Mesothelial cell of epicardium (in vitro differentiated cells): ENCODE data around the gene USH2A. TPM values are rescaled to one million over a fixed set of nuclear protein-coding genes. Genes with fewer than 3 reads are reported as not detected.

ENCODE experiments used
- DNase-seq, 2 experiments: peaks; one replicate each; pipeline ENCODE4 v3.0.0; 2021; ENCODE audit warnings: low spot score in 2 of 2; ENCODE audit not compliant: unreplicated experiment in 2 of 2
- H3K27ac Mint-ChIP-seq: 2 replicates; pipeline ENCODE4 v1.8.0; 2021; ENCODE audit warnings: mixed read lengths
- H3K27me3 Mint-ChIP-seq: 2 replicates; pipeline ENCODE4 v1.8.0; 2021; ENCODE audit warnings: low read depth, mixed read lengths
- H3K36me3 Mint-ChIP-seq: 2 replicates; pipeline ENCODE4 v1.8.0; 2021; ENCODE audit warnings: mixed read lengths
- H3K4me1 Mint-ChIP-seq: 2 replicates; pipeline ENCODE4 v1.8.0; 2021; ENCODE audit warnings: mixed read lengths
- H3K4me3 Mint-ChIP-seq: 2 replicates; pipeline ENCODE4 v1.8.0; 2021; ENCODE audit warnings: mild to moderate bottlenecking, moderate library complexity, mixed read lengths
- H3K9me3 Mint-ChIP-seq: 2 replicates; pipeline ENCODE4 v1.8.0; 2021; ENCODE audit warnings: mixed read lengths
- CTCF ChIP-seq: fragments of 200-600 bp; sonication (generic); IDR thresholded peaks from one replicate; pipeline ENCODE4 v1.5.0; 2021; ENCODE audit warnings: antibody characterized with exemption; ENCODE audit not compliant: unreplicated experiment
- total RNA-seq: library from RNA; stranded (reverse); gene quantifications from 3 replicates; pipeline ENCODE4 v1.2.1, GENCODE V29; 2021

Gene USH2A
- total RNA-seq, 1 donor from 2014 or later: 0.02 TPM

- no peak for DNase-seq
- Mint-ChIP-seq H3K36me3 (no peaks in the 10 kb centered on the region), H3K9me3 (no peaks in the 10 kb centered on the region), H3K27ac (no peak overlapping the region), H3K4me1 (no peaks in the 10 kb centered on the region), H3K4me3 (no peak overlapping the region), H3K27me3 (peaks cover 6% of the 10 kb centered on the region)
- no peak for TF ChIP-seq CTCF
These were observed 216.1 kb downstream of the USH2A start for GRCh38 chr1:216207154-216207553.

- no peak for TF ChIP-seq CTCF
- H3K9me3 Mint-ChIP-seq: no peaks in the 10 kb centered on the region
These were observed 218.1 kb downstream of the USH2A start for GRCh38 chr1:216205176-216205575.

GRCh38 chr1:216201946-216202345, 221.3 kb downstream of the USH2A start:
- H3K4me3 Mint-ChIP-seq: no peak overlapping the region
- DNase-seq: no peak
- H3K9me3 Mint-ChIP-seq: no peaks in the 10 kb centered on the region
- H3K27ac Mint-ChIP-seq: no peak overlapping the region
- H3K27me3 Mint-ChIP-seq: peaks cover 16% of the 10 kb centered on the region
- H3K4me1 Mint-ChIP-seq: no peaks in the 10 kb centered on the region
- TF ChIP-seq CTCF: no peak
- no peaks in the 10 kb centered on the region for H3K36me3 Mint-ChIP-seq

More at GRCh38 chr1:216205176-216205575, 218.1 kb downstream of the USH2A start:
- Mint-ChIP-seq H3K36me3 (no peaks in the 10 kb centered on the region), H3K27ac (no peak overlapping the region), H3K4me3 (no peak overlapping the region), H3K27me3 (peaks cover 8% of the 10 kb centered on the region), H3K4me1 (no peaks in the 10 kb centered on the region)
- no peak for DNase-seq

- Mint-ChIP-seq H3K9me3 (no peaks in the 10 kb centered on the region), H3K36me3 (no peaks in the 10 kb centered on the region), H3K27me3 (peaks cover 18% of the 10 kb centered on the region), H3K4me3 (no peak overlapping the region), H3K4me1 (no peaks in the 10 kb centered on the region), H3K27ac (no peak overlapping the region)
- no peak for TF ChIP-seq CTCF
- DNase-seq: no peak
These were observed 222.3 kb downstream of the USH2A start for GRCh38 chr1:216200941-216201340.

GRCh38 chr1:216194721-216195120, 228.5 kb downstream of the USH2A start:
- no peak for TF ChIP-seq CTCF

More at GRCh38 chr1:216194721-216195120, 228.5 kb downstream of the USH2A start:
- no peaks in the 10 kb centered on the region for H3K4me1 Mint-ChIP-seq
- no peak overlapping the region for H3K27ac Mint-ChIP-seq
- no peaks in the 10 kb centered on the region for H3K9me3 Mint-ChIP-seq
- peaks cover 17% of the 10 kb centered on the region for H3K27me3 Mint-ChIP-seq
- H3K36me3 Mint-ChIP-seq: no peaks in the 10 kb centered on the region
- DNase-seq: no peak
- H3K4me3 Mint-ChIP-seq: no peak overlapping the region
